ENCODE measurements around the gene ARMC5. TPM values are rescaled to one million over a fixed set of nuclear protein-coding genes. Genes with fewer than 3 reads are reported as not detected.

Gene ARMC5
- total RNA-seq, 2 donors from 2014 or later = 4.2 to 13.2 TPM

DNA sequence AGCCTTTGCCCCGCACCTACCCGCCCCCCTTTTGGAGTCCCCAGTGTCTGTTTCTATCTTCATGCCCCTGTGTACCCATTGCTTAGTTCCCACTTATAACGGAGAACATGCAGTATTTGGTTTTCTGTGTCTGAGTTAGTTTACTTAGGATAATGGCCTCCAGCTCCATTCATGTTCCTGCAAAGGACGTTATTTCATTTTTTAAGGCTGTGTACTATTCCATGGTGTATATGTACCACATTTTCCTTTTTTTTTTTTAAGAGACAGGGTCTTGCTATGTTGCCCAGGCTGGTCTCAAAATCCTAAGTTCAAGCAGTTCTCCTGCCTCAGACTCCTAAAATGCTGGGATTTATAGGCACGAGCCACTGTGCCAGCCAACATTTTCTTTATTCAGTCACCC is 8.6 kb downstream of the ARMC5 start:
- Histone ChIP-seq H3K4me3 (no peak overlapping the region), H3K27ac (no peak overlapping the region), H3K4me1 (peaks cover 12% of the 10 kb centered on the region), H3K9me3 (no peaks in the 10 kb centered on the region), H3K36me3 (replicated peaks in 1 of 2; ENCODE audit: insufficient read depth in 1 of 2, low read depth in 2 of 2) (peaks cover 0 to 8% of the 10 kb centered on the region in 2 donors), H3K27me3 (no peaks in the 10 kb centered on the region)
- ATAC-seq (no peak), DNase-seq (no peak)
- TF ChIP-seq, protein P1, sequence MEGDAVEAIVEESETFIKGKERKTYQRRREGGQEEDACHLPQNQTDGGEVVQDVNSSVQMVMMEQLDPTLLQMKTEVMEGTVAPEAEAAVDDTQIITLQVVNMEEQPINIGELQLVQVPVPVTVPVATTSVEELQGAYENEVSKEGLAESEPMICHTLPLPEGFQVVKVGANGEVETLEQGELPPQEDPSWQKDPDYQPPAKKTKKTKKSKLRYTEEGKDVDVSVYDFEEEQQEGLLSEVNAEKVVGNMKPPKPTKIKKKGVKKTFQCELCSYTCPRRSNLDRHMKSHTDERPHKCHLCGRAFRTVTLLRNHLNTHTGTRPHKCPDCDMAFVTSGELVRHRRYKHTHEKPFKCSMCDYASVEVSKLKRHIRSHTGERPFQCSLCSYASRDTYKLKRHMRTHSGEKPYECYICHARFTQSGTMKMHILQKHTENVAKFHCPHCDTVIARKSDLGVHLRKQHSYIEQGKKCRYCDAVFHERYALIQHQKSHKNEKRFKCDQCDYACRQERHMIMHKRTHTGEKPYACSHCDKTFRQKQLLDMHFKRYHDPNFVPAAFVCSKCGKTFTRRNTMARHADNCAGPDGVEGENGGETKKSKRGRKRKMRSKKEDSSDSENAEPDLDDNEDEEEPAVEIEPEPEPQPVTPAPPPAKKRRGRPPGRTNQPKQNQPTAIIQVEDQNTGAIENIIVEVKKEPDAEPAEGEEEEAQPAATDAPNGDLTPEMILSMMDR (IDR thresholded peaks at IDR 0.05) = no peak
- TF ChIP-seq POLR2A (IDR thresholded peaks at IDR 0.05) = no peak
- intact Hi-C loops (cut with DNase I) = no loop called here
- WGBS, 2 donors = 81 to 97% methylated on average over 5 of the region's 5 CpGs

DNA sequence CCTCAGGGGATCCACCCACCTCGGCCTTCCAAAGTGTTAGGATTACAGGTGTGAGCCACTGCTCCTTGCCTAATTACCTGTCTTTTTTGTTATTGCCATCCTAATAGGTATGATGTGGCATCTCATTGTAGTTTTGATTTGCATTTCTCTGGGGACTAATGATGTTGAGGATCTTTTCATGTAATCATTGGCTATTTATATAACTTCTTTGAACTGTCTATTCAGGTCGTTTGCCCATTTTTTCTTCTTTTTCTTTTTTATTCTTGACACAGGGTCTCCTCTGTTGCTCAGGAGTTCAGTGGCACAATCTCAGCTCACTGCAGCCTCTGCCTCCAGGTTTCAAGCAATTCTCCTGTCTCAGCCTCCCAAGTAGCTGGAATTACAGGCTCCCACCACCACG is 11.3 kb downstream of the ARMC5 start:
- Histone ChIP-seq H3K9me3 (no peaks in the 10 kb centered on the region), H3K4me1 (peaks cover 13% of the 10 kb centered on the region), H3K27ac (no peak overlapping the region), H3K27me3 (no peaks in the 10 kb centered on the region), H3K36me3 (replicated peaks in 1 of 2; ENCODE audit: insufficient read depth in 1 of 2, low read depth in 2 of 2) (peaks cover 0 to 2% of the 10 kb centered on the region in 2 donors), H3K4me3 (no peak overlapping the region)
- ATAC-seq (no peak), DNase-seq (no peak)
- 68 to 80% methylated on average over 3 of the region's 3 CpGs for WGBS, 2 donors
- no peak for TF ChIP-seq POLR2A (IDR thresholded peaks at IDR 0.05)
- TF ChIP-seq, protein P1 (IDR thresholded peaks at IDR 0.05) = no peak
- intact Hi-C loops (cut with DNase I) = no loop called here

DNA sequence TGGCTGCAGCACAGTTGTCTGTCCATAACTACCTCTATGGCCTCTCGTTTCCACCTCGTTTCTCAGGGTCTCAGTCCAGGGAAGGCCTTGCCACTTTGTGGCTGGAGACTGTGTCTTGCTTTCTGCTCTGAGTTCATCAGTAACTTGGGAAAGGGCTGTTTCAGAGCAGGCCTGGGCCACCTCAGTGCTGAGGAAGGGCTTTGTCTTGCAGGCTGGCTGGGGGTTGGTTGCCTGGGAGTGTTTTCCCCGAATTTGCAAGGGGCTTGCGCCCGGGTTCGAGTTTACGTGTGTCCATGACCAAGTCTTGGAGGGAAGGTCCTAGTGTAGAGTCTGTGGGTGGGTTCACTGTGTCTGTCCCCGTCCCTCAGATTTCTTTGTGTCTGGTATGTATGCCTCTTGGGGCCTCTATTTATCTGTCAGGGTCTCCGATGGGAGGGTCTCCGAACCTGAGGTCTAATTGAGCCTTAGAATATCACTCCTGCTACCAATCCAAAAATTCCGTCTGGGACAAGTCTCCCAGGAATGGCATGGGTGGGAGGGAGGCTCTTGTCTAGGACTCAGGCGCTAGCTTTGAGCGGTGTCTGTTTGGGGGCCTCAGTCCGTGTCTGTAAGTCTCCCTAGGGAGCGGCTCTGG is 12.1 kb downstream of the ARMC5 start:
- TF ChIP-seq, protein P1 (IDR thresholded peaks at IDR 0.05) = no peak
- no peak for TF ChIP-seq POLR2A (IDR thresholded peaks at IDR 0.05)
- H3K36me3 ChIP-seq (replicated peaks in 1 of 2; ENCODE audit: insufficient read depth in 1 of 2, low read depth in 2 of 2) = no peaks in the 10 kb centered on the region
- ATAC-seq (no peak), DNase-seq (no peak)
- peak overlapping the region in 3 of 4 donors; percentile 24 to 65 (median 61) for H3K27ac ChIP-seq
- intact Hi-C loops (cut with DNase I) = no loop called here
- no peaks in the 10 kb centered on the region for H3K9me3 ChIP-seq
- H3K4me1 ChIP-seq = peaks cover 21% of the 10 kb centered on the region
- no peak overlapping the region for H3K4me3 ChIP-seq
- H3K27me3 ChIP-seq = no peaks in the 10 kb centered on the region
- WGBS, 2 donors = 51 to 60% methylated on average over 7 to 15 of the region's 15 CpGs

DNA sequence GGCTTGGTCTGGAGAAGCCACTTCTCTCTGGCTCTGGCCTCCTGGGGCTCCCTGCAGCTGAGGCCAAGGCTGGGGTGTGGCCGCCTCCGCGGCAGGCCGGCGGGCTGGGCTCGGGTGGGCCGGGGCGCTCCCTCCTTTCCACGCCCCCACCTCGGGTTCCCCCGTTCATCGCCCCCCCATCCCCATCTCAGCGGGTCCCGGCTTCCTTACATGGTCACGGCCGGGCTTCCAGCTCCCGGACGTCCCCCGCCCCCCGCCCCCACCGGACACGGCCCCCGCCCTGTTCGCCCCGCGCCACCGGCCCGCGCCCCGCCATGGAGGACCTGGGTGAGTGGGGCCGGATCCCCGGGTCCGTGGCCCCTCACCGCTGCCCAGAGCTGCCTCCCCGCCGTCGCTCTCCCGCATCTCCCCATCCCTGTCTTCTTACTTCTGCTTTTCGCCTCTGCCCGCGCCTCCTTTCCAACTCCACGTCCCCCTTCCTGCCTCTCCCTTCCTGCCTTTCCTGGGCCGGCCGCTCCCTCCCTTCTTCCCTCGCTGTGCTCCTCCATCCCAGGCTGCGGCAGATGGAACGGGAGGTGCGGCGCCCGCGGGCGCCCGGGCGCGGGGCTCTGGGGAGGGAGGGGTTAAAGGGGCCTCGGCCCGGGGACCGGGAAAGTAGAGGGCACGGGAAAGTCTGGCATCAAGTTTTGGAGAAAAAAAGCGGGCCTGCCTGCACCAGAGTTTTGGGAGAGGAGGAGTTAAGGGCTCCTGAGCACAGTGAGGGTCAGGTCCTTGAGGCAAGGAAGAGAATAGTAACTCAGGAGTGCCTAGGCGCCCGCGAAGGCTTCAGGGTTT is 12.8 kb downstream of the ARMC5 start, which contains the start of gene TGFB1I1:
TGFB1I1 (plus strand) TSS at position 278 of the 834 bp plus-strand sequence; CDS start at position 315, 37 bp downstream.
- WGBS, 2 donors = 2 to 3% methylated on average over 40 to 41 of the region's 63 CpGs
- H3K27me3 ChIP-seq = no peaks in the 10 kb centered on the region
- no peaks in the 10 kb centered on the region for H3K9me3 ChIP-seq
- no peaks in the 10 kb centered on the region for H3K36me3 ChIP-seq (replicated peaks in 1 of 2; ENCODE audit: insufficient read depth in 1 of 2, low read depth in 2 of 2)
- TF ChIP-seq, protein P1 (IDR thresholded peaks at IDR 0.05) = no peak
- no peak for TF ChIP-seq POLR2A (IDR thresholded peaks at IDR 0.05)
- ATAC-seq (no peak), DNase-seq (peak in 1 of 4 donors; percentile 45)
- H3K27ac ChIP-seq = peak within 1 kb of the TSS in 3 of 4 donors; percentile 24 to 65 (median 61)
- H3K4me3 ChIP-seq = no peak within 1 kb of the TSS
- peaks cover 25% of the 10 kb centered on the region for H3K4me1 ChIP-seq
- intact Hi-C loops (cut with DNase I) = no loop called here

Data from body of pancreas (tissue), 4 donors.